HG03039 (cell line): ENCODE data around the gene PLD1.

Experiments used
- ATAC-seq: cut with Tn5 transposase; IDR thresholded peaks from one replicate; pipeline ENCODE4 v1.9.1; 2021; ENCODE audit warnings: mild to moderate bottlenecking, moderate library complexity; ENCODE audit not compliant: unreplicated experiment

The PLD1 gene

DNA sequence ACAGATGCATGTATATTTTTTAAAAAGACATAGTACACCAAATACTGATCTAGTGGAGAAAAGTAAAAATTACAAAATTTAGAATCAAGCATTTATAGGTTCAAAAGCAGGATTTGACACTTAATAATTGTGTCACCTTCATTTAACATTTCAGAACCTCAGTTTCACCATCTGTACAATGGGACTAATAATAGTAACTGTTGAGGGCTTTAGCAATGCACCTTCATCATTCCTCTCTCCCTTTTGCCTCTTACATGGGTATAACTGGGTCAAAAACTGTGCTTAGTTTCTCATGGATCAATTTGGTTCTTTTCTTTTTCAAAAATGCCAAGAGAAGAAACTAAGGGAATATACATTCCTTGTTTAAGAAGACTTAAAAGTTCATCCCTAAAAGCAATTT lies 27.4 kb upstream of the PLD1 start:
- no peak for ATAC-seq

DNA sequence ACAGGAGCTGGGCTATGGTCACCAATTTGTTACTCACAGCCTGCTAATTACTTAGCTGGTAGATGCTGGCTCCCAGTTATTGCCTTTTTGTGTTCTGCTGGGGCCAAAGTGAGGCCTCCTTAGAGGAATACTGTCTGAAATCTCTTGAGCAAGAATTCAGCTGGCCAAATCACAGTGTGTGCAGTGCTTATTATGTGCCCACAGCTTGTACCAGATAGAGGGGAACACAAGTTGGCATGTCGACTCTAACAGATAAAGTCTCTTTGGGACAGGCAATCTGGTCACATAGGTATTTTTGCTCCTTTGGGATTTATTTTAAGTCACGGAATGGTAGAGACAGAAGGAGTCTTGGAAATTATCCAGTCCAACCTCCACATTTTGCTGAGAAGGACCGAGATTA lies 26.6 kb upstream of the PLD1 start:
- no peak for ATAC-seq

DNA sequence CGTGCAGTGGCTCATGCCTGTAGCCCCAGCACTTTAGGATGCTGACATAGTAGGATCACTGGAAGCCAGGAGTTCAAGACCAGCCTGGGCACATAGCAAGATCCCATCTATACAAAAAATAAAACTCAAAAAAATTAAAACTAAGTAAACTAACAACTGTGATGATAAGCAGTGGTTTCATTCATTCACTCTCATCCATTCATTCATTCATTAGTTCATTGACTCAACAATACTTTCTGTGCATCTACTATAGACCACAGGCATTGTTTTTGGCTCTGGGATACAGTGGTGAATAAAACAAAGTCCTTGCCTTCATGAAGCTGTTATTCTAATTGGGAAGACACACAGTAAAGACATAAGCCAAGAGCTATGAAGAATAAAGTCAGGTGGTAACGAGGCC lies 25.3 kb upstream of the PLD1 start:
- no peak for ATAC-seq

DNA sequence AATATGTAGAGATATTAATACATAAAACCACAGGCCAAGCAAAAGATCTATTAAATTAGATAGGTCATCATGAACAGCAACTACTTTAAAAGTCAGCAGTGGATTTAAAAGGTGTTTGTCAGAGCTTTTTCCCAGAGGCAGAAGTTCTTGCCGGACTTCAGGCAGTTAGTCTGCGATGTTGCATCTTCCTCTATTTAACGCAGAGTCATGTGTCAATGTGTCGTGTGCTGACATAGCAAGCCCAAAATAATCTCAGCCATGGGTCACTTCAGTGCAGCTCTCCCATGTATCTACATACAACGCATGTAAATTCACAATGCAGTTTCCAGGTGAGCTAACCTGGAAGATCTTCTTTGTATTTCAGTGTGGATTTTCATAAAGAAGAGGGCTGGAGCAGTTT lies 24.8 kb upstream of the PLD1 start:
- no peak for ATAC-seq

DNA sequence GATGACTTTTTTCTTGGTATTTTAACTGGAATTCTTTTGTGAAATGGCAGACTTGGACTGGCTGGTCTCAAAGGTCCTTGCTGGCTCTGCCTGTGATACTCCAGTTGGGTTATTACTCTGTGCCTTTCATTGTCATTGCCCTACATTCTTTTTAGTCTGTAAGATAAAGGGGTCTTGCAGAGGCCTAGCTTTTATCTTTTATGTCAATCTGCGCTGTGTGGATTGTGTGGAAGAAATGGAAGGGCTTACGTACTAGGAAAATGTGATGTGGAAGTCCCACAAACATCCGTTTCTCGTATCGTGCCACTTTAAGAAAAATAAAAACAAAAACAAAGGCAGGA lies 24.1 kb upstream of the PLD1 start:
- ATAC-seq, result no peak

DNA sequence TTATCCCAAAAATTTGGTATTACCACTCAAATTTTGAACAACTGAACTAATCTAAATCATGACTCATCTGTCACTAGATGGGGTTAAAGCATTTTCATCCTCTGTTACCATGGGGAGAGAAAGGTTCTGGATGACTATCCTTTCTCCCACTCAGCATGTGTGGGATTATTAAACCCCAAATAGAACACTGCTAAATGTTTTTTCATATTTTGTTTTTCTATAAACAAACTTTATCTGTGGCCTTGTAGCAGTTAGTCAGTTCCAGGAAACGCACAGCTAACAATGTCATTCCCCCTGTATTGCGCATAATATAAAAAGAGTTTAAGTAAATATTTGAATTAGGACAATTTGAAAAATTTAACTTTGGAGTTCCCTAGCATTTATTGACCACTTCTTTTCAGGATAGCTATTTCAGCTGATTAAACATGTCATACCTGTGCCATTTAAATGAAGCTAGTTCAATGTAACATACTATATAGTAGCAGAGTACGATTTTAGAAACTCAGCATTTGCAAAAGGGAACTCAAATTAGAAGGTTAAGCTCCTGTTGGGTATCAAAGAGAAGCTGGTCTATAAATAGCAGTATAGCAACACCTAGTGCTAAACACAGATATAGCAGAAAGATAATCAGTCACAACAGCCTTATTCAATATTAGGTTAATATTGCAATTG lies 23.6 kb upstream of the PLD1 start:
- no peak for ATAC-seq

DNA sequence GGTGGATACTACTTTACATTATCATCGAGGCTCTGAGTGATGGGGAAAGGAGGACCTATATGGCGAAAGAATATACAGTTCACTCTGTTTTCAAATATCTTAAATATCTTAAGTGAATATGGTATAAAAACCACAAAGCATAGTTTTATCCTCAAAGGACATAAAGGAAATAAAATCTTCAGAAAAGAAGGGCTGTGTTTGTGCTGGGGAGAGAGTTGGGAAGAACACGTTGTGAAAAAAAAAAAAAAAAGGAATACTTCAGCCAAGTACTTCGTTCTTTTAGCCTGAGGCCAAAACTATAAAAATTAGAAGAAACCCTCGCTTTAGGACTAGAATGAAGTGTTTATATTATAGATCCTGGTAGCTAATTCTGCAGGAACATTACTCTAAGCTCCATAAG lies 22.7 kb upstream of the PLD1 start:
- no peak for ATAC-seq

DNA sequence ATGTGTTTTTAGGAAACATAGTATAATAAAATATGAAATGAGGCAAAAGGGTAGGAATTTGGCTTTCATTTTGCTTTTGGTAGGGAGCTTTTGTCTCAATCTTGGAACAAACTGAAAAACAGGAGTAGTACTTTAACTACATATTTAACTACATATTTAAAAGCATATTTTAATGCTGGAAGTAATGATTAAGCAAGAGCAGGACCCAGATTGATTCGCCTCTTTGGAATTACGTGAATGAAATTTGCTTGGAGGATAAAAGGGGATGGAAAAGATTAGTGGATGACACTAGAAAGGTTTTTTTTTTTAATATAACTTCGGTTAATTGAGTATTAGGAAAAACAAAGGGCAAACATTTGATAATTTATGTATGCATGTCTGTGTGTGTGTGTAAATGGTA lies 21.7 kb upstream of the PLD1 start:
- ATAC-seq, result no peak

DNA sequence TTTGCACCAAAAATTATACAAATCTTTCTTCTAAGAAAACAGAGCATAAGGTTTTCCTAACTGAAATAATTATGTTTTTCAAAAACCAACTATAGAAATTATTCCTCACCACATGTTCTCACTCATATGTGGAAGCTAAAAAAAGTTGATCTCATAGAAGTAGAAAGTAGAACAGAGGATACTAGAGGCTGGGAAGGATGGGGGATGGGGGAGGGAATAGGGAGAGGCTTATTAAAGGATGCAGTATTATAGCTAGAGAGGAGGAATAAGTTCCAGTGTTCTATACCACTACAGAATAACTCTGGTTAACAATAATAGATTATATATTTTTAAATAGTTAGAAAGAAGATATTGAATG lies 20.2 kb upstream of the PLD1 start:
- no peak for ATAC-seq

DNA sequence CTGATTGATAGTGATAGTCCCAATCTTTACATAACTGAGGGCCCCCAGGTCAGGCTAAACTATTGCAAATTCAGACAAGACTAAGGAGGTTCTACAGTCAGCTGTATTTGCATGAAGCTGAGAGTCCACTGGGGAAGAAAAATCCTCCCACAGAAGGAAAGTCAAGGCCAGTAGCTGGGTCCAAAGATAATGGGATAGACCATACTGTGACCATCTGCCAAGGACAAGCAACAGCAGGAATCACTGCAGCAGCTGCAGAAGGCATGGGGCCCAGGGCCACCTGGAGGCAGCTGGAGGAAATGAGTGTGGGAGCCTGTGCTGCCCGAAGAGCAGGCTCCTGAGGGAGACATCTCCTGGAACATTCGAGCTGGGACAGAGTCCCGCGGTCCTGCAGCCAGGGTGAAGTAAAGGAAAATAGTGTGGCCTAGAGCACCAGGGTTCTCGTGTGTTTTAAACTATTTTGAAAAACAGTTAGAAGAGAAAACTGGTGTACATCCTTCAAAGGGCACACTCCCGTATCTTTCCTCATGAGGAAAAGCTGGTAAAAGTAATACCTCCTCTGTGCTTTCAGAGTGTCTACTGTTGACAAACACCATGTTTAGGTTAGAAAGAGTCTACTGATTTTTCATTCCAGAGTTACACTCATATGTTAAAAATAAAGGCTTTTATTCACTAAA lies 19.7 kb upstream of the PLD1 start:
- ATAC-seq, result no peak

DNA sequence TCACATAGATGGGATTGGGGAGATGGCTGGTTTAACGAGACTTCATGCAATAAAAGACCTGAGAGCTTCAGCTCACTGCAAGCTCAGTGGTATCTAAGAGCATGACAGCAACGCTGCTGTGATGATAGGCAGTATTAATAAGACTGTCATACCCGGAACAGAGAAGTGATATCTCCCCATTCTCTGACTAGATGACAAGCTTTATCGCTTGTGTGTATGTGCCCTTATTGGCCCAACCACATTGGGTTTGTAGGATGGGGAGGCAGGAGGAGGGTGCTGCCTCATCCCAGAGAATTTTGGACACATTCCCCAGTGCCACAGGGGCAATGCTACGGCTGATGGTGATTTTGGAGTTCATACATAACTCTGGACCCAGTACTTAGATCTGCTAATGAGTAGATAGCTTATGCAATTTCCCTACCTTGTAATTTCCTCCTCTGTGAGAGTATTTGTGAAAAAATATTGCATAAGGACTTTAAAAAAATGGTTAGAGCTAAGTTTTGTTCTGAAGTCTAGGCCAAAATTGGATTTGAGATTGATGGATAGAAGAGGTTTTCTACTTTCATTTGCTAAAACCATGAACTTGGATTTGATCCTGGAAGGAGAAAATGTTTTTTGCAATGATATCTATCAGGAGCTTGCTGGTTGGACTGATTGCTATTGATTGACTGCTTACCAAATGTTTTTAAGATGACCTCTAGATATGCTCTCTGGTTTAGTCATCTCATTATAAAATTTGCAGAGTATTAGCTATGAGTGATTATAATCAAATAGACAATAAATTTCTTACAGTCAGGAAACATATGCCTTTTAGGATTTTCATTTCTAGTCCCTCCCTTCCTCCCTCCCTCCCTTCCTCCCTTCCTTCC lies 18.9 kb upstream of the PLD1 start:
- no peak for ATAC-seq

DNA sequence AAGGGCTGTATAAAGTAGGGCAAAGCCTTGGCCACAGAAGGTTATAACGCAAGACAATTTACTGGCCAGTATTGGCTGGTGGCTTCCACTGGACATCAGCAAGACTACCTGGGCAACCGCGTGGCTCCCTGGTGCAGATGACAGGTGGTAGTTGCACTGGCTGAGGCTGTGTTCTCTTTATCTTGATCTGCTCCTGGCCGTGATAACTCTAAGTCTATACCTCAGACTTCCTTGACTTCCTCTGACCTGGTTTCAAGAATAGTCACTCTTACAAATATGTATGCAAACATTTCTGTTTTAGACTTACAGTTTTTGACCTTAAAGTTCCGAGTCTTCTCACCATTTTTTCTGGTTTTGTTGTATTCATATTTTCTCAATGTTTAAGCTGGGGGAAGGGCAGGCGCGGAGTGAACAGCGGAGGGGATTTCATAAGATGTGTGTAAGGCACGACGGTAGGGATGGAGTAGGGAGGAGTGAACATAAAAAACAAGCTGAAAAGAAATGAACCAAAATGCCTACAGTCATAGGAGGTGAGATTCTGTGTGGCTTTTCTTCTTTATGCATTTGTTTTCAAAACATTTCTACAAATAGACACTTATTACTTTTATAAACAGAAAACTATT lies 17.7 kb upstream of the PLD1 start:
- no peak for ATAC-seq

DNA sequence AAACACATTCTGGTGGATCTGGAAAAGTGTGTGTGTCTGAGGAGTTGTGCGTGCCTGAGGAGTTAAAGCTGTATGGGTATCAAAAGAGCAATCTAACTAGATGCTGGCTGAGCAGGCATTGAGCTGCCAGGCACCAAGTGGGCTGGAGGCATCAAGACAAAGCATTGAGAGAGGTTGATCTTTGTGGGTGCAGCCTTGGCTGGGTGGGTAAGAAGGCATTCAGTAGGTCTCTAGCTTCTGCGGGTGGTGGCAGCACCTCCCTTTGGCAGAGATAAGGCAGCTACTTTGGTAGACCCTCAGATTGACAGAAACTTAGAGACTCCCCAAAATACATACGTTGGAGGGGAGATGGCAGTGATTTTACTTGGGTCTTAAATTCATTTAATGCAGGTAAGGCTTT lies 17.1 kb upstream of the PLD1 start:
- ATAC-seq, result no peak

DNA sequence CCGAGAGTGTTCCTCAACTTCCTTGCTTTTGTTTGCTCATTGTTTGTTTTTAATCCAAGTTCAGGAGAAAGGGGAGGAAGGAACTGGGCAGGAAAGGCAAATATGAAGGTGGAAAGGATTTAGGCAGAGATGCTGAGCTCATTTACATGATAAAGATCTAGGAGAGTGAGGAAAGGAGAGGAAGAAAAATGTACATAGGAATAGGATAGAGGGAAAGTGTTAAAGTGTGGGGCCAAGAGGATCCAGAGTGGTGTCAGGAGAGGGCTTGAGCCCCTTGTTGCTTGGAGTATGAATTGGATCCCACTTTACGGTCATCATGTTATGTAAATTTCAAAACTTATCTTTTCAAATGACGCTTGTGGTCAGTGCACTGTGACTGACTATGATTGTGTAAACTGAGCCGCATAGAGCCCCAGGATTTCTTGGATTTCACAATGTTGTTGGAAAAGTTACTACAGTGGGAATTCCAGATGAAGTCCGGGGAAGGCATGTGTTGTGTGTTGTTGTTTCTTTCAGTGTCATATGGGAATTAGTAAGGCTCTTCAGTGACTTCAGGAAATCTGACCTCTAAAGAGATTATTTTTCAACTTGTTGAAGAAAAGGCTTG lies 15.0 kb upstream of the PLD1 start:
- ATAC-seq, result no peak

DNA sequence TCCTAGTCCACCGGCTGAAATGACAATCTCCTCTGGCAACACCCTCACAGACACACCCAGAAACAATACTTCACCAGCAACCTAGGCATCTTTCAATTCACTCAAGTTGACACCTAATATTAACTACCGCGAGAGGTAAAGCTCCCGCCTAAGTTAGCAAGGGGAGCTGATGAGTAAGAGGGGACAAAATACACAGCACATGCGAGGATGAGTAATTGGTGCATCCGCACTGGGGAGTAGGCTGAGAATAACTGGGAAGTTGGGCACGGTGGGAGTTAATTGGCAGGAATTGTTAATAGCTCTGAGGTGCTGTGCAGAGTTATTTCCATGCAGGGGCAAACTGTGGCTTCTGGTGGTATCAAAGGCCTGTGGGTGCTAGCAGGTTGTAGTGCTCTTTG lies 14.5 kb upstream of the PLD1 start:
- ATAC-seq, result no peak

DNA sequence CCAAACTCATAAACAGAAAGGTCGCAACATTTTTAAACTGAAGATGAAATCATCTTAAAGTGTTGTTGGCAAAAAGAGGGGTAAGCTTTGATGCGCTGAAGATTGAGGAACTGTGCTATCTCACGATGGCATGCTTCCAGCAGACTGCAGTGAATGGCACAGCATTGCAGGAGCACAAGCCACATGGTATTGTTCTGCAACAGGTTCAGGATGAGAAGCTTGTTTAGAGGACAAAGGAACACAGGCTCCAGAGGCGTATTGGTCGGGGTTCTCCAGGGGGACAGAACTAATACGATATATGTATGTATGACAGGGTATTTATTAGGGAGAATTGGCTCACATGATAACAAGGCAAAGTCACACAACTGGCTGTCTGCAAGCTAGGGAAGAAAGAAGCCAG lies 13.8 kb upstream of the PLD1 start:
- no peak for ATAC-seq

DNA sequence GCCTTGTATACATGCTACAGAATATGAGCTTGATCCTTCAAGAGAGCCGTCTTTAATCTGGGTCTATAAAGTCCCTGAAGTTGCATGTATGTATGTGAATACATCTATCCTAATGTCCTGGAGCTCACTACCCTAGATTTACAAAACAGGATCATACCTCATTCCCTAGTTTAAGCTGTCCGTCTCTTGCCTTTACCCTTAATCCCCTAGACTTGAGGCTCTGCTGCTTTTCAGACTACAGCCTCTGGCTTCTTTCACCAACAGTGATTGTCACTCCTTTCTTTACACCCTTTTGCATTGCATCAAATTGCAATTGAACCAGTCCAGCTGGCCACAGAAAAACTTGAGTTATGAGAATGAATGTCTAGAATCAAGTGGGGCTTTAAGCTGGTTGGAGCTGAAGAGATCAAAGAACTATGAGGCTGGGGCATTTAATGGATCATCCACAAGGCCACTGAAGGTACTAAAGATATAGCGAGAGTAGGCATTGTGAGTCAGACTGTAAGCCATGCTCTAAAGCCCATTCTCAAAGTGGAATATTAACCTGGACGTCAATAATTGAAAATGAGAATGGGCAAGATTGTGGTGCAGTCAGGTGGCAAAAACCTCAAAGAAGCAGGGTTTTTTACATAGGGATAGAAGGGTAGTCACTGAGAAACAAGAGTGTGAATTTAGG lies 12.3 kb upstream of the PLD1 start:
- ATAC-seq, result no peak

DNA sequence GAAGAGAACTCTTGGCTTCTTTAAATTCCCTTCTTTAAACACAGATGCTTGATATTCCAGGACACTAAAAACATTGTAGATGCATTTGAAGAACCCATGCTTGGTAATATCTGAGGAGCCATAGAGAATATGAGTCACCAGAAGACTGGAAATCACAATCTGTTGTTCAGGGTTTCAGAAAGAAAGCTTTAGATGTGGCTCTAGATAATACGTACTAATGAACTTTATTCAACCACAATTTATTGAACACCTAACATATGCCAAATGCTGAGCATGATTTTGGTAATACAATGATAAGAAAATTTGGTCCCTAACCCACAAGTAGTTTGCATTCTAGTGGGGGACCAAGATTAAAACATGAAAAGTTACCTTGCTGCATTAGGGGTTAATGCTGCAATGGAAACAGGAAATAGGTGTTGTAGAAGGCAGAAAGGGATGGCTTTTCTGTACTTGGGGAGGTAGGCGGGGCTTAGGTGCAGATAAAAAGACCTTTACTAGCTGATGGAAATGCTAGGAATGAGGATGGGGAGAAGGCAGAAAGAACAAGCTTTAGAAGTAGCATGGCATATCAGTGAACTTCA lies 11.6 kb upstream of the PLD1 start:
- no peak for ATAC-seq

DNA sequence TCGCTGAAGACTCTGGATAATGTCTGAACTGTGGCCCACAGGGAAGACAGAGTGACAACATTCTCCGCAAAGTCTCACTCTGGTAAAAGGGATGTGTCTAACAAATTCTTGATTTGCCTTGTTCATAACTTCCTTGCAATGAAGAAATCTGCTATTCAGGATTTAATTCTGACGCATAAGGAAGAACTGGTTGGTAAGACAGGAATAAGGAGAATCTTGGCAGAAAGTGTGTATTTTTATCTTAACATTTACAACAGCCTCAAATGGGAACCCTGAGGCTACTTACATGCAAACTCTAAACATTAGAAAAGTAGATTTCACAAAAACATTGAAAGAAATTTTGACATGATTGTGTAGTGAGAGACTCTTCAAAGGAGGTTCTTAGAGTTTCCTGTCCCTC lies 10.8 kb upstream of the PLD1 start:
- no peak for ATAC-seq

DNA sequence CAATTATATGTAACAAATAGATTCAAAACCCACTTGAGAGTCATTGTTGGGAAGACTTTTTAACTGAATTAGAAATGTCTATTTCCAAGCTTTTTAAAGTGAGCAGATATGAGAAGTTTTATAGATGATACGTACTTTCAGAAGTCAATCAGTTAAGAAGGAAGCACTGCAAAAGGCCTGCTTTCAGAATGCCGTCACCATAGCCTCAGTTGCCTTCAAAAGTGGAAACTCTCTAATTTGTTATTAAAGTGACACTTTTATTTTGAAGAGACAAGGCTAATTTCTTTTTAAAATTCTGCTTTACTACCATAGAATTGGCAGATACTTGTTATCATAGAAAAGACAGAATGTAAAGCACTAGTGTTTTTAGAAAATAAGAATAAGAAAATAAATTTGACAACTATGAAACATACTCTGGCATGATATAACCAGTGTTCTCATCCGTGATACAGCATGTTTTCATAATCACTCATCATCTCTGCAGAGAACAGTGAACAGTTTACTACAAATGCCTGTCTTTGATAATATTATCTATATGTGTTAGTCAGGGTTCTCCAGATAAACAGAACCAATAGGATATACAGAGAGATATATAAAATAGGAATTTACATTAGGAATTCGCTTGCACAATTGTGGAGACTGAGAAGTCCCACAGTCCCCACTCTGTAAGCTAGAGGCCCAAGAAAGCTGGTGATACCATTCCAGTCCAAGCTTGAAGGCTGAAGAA lies 7.0 kb upstream of the PLD1 start:
- ATAC-seq, result no peak
